Germinal center (tissue), 1 donor: ENCODE data around the gene TTC7B.

Source experiments
- DNase-seq: peaks from one replicate; pipeline ENCODE4 v3.0.0; 2012; ENCODE audit warnings: mixed read lengths, low spot score

TTC7B gene

GRCh38 chr14:90599748-90600507 is 216.3 kb downstream of the TTC7B start:
- no peak for DNase-seq

GRCh38 chr14:90599339-90599738 is 216.9 kb downstream of the TTC7B start:
- DNase-seq, result no peak

GRCh38 chr14:90597961-90598360 is 218.3 kb downstream of the TTC7B start:
- DNase-seq, result no peak

GRCh38 chr14:90596733-90597132 is 219.5 kb downstream of the TTC7B start:
- no peak for DNase-seq

GRCh38 chr14:90593254-90594040 is 222.8 kb downstream of the TTC7B start:
- DNase-seq, result no peak

- DNase-seq, result no peak
Measured at GRCh38 chr14:90592655-90593054, 223.6 kb downstream of the TTC7B start.

- no peak for DNase-seq
Measured at GRCh38 chr14:90587918-90588317, 228.3 kb downstream of the TTC7B start.

- no peak for DNase-seq
Measured at GRCh38 chr14:90587252-90587910, 228.8 kb downstream of the TTC7B start.

- DNase-seq, result no peak
Measured at GRCh38 chr14:90585106-90585505, 231.1 kb downstream of the TTC7B start.

- DNase-seq, result no peak
Measured at GRCh38 chr14:90583916-90584605, 232.2 kb downstream of the TTC7B start.

GRCh38 chr14:90583427-90583826 is 232.8 kb downstream of the TTC7B start:
- no peak for DNase-seq

- no peak for DNase-seq
Measured at GRCh38 chr14:90582166-90582565, 234.1 kb downstream of the TTC7B start.

GRCh38 chr14:90581745-90582144 is 234.5 kb downstream of the TTC7B start:
- no peak for DNase-seq

- no peak for DNase-seq
Measured at GRCh38 chr14:90580377-90581335, 235.6 kb downstream of the TTC7B start.

- no peak for DNase-seq
Measured at GRCh38 chr14:90579816-90580215, 236.4 kb downstream of the TTC7B start.

- DNase-seq, result no peak
Measured at GRCh38 chr14:90579088-90579487, 237.1 kb downstream of the TTC7B start.

GRCh38 chr14:90578283-90578985 is 237.8 kb downstream of the TTC7B start:
- no peak for DNase-seq

- no peak for DNase-seq
Measured at GRCh38 chr14:90577661-90578282, 238.5 kb downstream of the TTC7B start.

- no peak for DNase-seq
Measured at GRCh38 chr14:90576981-90577660, 239.1 kb downstream of the TTC7B start.
